Effector CD8-positive, alpha-beta T cell (primary cell): ENCODE data around the gene CCN2.
"Not testable (repeated sequence)": the region's sequence is repeated elsewhere in the genome, so short reads cannot be mapped to it uniquely, and the experiment has no call there.

Experiments used
- DNase-seq: peaks from one replicate; lab custom pipeline; 2025; lab: John Stamatoyannopoulos, UW

The CCN2 gene

GRCh38 chr6:131937703-131938631 lies 13.2 kb downstream of the CCN2 start:
- no peak for DNase-seq

DNA sequence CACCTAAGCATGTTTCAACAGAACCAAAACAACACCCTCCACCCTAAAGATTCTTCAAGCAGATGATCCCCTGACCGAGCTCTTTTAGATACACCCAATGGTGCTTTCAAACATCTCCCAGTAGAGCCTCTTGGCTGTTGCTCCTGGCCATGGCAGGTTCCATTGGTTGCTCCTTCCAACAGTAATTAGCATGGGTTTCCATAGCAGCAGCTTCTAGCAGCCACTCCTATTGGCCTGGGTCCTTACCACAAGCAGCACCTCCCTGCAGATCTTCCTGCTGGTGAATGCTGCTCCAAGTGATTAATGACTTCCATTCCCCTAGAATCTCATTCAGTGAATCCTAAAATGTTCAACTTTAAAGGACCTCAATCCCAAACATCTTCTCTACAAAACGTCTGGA lies 13.9 kb downstream of the CCN2 start:
- DNase-seq = no peak

DNA sequence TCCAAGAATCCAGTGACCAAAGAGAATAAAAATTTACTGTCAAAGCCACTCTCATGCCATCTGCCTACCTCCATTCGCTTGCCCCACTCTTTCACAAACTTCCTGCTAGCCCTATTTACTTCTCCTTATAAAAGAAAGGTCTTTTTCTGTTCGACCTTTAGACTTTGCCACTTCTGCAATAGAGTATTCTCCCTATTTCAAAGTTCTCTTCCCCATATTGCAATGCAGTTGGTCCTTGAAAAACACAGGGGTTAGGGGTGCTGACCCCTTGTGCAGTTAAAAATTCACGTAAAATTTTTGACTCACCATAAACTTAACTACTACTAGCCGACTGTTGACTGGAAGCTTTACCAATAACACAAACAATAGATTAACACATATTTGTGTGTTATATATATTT lies 15.0 kb downstream of the CCN2 start:
- DNase-seq = no peak

- DNase-seq = no peak
These were observed 20.0 kb downstream of the CCN2 start for GRCh38 chr6:131931063-131931750.

DNA sequence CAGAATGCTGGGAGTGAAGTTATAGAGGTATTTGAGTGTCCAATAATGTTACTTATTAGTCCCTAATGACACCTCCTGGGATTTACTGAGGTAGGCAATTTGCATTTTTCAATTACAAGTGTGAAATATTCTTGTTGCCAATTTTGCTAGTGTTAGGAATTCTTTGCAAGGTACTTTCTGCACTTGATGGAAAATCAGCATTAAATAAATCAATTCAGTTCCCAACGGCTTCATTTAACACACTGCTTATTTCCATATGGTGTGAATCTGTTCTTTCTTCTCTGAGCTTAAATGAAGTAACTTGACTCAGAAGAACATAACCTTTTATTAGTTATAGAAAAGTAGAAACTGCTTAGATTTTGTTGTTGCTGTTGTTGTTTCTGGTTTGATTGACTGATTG lies 21.2 kb downstream of the CCN2 start:
- no peak for DNase-seq

DNA sequence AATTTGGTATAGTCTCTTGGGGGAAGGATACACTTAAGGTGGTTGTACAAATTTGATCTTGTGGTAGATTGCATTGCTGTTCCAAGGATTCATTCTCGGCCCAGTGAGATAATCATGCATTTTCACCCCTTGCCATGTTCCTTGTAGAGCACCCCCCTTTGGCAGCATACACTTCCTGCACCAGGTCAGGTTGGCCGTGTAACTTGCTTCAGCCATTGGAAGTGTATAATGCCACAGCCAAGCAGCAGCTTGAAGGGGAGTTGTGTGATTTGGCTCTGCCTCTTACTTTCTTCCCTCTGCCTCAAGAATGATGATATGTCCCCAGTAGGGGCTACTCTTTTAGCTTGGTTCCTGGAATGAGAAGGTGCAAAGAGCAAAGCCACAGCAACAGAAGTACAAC lies 21.9 kb downstream of the CCN2 start:
- no peak for DNase-seq

DNA sequence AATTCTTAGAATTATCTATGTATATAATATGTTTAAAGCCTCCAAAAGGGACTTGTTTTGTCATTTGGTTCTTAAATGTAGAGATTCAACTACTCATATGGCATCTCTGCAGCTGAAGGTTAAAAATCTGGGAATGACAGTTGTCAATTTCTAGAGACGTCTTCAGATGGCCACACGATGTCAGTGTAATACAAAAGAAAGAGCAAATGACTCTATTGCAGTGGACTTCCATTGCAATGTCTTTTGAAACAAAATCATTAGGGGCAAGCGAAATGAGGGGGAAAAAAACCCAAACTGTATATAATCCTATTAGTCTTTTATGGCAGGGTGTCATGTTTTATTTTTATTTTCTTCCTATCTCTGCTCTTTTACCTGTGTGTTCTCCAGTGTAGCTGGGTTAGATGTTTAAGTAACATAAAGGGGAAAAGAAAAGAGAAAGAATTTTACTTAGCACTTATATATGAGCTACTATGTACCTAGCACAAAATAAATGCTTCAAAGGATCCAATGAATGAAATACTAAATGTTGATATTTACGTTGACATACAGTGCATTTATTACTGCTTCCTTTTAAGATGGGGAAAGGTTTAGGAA lies 26.2 kb downstream of the CCN2 start:
- no peak for DNase-seq

- DNase-seq = no peak
These were observed 27.8 kb downstream of the CCN2 start for GRCh38 chr6:131923356-131923755.

DNA sequence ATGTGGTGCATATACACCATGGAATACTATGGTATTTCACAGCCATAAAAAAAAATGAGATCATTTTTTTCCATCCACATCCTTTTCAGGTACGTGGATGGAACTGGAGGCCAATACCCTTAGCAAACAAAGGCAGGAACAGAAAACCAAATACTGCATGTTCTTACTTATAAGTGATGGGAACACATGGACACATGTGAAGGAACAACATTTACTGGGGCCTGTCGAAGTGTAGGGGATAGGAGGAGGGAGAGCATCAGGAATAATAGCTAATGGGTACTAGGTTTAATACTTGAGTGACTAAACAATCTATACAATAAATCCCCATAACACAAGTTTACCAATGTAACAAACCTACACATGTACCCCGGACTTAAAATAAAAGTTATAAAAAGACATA lies 30.5 kb downstream of the CCN2 start:
- no peak for DNase-seq

- no peak for DNase-seq
These were observed 32.4 kb downstream of the CCN2 start for GRCh38 chr6:131918650-131919355.

DNA sequence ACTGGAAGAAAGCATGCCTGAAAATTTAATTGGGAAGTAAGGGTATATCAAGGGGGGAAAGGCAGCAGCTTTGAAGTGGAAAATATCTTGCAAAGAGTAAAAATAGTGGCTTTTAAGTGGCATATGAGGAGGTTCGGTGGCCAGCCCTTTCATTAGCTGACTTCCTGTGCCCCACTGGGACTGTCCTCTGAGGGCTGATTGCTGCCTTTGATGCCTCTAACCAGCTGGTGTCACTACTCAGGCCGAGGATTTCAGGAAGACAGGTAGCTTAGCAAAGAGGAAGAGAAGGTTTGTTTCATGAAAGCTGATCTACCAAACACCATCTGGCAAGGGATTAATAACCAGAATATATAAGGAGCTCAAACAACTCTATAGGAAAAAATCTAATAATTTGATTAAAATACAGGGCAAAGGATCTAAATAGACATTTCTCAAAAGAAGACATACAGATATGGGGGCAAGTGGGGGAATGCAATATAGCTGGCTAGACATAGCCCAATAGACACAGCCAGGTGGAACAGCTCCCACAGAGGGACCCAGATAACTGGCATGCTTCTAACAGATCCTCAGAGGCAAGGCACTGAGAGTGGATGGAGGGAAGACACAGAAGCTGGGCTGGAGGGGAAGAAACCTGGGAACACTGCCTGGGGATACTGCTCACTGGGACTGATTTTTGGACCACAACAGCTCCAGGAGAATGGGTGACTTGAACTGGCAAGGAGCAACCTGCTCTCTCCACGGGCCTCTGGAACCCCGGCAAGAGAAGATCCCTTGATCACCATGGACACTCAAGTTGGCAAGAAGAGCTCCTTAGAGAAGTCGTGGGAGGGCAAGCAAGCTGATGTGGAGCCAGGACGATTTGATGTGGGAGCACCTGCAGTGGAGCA lies 33.2 kb downstream of the CCN2 start:
- DNase-seq = no peak

DNA sequence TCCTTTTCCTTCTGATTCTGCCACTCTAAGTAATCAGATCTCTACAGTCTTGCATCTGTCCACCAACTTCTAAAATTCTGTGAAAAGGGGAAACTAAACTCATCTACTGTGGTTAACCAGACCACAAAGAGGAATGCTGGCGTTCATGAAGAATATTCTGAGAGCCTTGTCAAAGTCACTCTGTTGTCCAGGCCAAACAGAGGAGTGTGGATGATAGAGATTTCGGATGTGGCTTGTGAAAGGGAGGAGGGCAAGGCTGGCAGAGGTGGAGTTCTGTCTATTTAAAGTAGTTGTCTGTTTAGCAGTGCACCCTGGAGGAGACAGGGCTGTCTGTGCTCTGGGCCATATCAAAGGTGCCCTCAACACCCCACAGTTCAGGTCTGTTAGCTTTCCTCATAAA lies 33.9 kb downstream of the CCN2 start:
- DNase-seq = no peak

DNA sequence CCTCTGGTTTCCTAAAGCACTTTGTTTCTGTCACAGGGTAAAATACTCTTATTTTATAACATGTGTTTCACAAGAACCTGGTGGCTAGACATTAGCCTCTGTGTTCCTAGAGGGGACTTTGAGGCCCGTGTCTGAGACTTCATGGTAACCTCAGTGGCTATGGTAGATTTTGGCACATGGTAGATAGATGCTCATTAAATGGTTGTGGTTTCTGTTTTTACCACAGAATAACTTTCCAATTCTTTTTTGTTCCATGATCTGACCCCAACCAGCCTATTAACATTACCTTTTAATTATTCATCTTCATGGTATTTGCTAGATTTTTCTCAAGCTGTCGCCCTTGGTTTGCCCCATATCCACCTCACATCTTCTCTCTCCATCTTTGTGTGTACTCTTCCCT lies 34.3 kb downstream of the CCN2 start:
- DNase-seq = no peak

DNA sequence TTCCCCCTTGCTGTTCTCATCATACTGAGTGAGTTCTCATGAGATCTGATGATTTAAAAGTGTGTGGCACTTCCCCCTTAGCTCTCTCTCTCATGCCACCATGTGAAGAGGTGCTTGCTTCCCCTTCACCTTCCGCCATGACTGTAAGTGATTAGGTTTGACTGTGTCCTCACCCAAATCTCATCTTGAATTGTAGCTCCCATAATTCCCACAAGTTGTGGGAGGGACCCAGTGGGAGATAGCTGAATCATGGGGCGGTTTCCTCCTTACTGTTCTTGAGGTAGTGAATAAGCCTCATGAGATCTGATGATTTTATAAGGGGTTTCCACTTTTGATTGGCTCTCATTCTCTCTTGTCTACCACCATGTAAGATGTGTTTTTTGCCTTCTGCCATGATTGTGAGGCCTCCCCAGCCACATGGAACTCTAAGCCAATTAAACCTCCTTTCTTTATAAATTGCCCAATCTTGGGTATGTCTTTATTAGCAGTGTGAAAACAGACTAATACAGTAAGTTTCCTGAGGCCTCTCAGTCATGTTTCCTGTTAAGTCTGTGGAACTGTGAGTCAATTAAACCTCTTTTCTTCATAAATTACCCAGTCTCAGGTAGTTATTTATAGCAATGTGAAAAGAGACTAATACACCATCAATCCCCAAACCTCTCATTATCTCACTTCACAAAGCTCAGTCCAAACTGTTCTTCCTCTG lies 34.9 kb downstream of the CCN2 start:
- DNase-seq = not testable (repeated sequence)

- peak; percentile 16 for DNase-seq
These were observed 36.0 kb downstream of the CCN2 start for GRCh38 chr6:131914967-131915751.

DNA sequence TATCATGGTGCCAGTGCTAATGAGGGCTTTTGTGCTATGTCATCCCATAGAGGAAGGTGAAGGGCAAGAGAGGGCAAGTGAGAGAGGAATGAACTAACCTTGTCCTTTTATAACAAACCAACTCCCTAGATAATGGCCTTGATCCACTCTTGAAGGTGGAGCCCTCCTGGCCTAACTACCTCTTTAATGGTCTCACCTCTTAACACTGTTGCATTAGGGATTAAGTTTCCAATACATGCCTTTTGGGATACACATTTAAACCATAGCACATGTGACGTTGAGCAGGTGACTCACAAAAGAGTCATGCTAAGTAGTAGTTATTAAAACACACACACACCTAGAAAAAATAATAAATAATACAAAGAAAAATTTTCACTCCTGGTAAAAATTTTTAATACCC lies 36.9 kb downstream of the CCN2 start:
- no peak for DNase-seq

- no peak for DNase-seq
These were observed 39.2 kb downstream of the CCN2 start for GRCh38 chr6:131911951-131912350.

- no peak for DNase-seq
These were observed 40.2 kb downstream of the CCN2 start for GRCh38 chr6:131910956-131911355.

DNA sequence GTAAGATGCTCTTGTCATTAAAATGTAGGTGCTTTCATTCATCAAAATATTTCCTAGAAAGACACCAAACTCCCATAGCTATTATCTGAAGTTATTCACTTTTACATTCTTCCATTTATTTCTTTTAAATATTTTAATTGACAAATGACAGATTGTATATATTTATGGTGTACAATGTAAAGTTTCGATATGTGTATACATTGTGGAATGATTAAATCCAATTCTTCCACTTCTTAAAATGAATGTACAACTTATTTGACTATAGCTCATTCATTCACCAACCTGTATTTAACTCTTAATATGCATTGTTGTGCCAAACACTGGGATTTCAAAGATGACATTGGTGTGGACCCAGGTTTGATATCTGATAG lies 41.0 kb downstream of the CCN2 start:
- no peak for DNase-seq
